CD4-positive, alpha-beta T cell treated with Interleukin-10 for 1 hour (primary cell): ENCODE data around the gene PIP4K2C.
"Not testable (repeated sequence)": the region's sequence is repeated elsewhere in the genome, so short reads cannot be mapped to it uniquely, and the experiment has no call there.

Experiments
- DNase-seq: peaks from one replicate; pipeline ENCODE4 v3.0.0-alpha.2; 2020

The PIP4K2C gene

GRCh38 chr12:57586128-57586527 lies 4.9 kb upstream of the PIP4K2C start:
- DNase-seq: no peak

GRCh38 chr12:57586832-57587429 lies 4.1 kb upstream of the PIP4K2C start:
- DNase-seq: no peak

DNA sequence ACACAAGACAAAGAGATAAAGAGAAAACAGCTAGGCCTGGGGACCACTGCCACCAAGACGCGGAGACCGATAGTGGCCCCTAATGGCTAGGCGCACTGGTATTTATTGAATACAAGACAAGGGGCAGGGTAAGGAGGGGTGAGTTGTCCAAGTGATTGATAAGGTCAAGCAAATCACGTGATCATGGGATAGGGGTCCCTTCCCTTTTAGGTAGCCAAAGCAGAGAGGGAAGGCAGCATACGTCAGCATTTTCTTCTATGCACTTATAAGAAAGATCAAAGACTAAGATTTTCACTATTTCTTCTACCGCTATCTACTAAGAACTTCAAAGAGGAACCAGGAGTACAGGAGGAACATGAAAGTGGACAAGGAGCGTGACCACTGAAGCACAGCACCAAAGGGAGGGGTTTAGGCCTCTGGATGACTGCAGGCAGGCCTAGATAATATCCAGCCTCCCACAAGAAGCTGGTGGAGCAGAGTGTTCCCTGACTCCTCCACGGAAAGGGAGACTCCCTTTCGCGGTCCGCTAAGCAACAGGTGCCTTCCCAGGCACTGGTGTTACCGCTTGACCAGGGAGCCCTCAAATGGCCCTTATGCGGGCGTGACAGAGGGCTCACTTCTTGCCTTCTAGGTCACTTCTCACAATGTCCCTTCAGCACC lies 1.9 kb upstream of the PIP4K2C start:
- DNase-seq: not testable (repeated sequence)

DNA sequence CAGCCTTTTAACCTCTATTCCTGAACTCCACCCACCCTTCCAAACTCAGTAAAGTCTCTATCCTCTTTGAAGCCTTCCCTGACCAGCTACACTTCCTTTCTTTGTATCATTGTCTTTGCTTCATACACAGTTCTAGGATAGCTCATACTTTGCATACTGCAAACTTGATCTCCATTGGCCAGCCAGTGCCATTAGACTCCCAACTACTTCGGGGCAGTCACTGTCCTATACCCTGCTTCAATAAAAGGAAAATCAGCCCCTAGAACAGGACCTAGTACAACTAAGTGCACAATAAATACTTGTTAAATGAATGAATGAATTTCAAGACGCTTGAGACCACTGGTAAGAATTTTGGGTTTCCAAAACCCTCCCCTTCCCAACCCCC lies 521 bp upstream of the PIP4K2C start:
- no peak for DNase-seq

DNA sequence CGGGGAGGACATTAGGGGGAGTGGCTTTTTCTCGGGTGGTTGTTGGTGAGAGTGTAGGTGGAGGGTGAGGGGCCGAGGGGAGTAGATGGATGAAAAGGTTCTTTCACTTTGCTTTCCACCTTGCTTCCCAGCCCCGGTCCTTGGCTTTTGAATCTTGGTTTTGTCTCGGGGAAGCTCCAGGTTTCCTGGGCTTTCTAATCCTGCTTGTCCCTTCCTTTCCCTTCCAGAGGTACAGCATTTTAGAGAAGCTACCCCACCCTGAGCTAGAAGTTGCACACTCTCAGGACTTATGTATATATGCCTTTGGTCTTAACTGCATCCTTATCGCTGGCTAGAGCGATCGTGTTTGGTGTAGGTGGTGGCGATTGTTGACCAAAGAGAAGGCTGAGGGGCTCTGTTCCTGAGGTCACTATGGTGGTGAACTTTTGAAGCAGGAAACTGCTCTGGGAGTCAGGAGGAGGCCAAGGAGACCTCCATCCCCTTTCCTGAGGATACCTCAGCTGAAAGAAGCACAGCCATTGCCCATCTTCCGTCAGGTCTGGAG lies 862 bp downstream of the PIP4K2C start:
- no peak for DNase-seq

- DNase-seq: no peak
Measured at GRCh38 chr12:57592551-57593165, 1.7 kb downstream of the PIP4K2C start.

- DNase-seq: no peak
Measured at GRCh38 chr12:57593187-57593586, 2.2 kb downstream of the PIP4K2C start.

DNA sequence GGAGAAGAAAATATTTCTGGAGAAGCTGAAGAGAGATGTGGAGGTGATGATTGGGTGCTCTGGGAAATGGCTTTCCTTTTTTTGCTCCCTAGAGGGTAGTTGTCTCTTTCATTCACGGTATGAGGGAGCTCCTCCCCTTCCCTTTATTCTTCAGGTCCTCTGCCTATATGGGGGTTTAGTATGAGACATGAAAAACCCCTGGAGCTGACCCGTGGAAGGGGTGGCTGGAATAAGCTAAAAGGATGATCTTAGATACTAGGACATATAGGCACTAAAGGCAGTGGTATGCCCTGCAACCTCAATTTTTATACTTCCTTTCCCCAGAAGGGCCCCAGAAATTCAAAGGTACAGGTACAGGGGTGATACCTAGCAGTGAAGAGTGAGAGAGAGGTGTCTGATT lies 9.4 kb downstream of the PIP4K2C start:
- no peak for DNase-seq

DNA sequence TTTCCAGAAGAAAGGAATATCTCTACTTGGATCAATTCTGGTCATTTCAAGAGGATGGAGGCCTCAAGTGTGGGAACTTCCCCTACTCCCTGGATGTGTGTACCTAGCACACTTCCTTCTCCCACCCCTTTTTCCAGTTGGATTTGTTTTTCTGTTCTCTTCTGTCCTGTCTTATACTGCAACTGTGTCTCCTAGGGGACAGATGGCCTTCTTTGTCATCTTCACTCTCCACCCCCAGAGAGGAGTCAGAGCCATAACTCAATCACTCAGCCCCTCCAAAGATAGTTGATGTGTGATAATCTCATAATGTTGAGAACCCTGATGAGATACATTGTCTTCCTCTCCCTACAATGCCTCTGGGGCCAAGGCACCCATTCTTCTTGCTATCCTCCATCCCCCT lies 11.6 kb downstream of the PIP4K2C start:
- DNase-seq: no peak

DNA sequence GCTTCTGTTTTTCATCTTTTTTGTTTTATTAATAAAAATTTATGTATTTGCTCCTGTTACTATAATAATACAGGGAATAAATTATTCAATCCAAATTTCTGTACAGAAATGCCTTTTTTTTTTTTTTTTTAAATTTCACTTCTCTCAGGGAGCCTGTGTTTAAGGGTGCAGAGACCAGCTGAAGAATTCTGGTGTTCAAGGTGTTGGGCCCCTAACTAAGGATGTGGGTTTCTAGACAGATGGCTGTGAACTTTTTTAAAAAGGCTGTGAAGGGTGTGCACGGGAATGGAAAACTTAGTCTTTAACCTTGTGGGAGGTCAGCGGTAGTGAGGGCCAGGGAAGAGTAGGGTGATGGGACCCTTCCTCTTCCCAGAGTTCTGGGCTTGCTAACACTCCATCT lies 12.3 kb downstream of the PIP4K2C start:
- DNase-seq: no peak

GRCh38 chr12:57603815-57604453 lies 12.9 kb downstream of the PIP4K2C start:
- DNase-seq: no peak

DNA sequence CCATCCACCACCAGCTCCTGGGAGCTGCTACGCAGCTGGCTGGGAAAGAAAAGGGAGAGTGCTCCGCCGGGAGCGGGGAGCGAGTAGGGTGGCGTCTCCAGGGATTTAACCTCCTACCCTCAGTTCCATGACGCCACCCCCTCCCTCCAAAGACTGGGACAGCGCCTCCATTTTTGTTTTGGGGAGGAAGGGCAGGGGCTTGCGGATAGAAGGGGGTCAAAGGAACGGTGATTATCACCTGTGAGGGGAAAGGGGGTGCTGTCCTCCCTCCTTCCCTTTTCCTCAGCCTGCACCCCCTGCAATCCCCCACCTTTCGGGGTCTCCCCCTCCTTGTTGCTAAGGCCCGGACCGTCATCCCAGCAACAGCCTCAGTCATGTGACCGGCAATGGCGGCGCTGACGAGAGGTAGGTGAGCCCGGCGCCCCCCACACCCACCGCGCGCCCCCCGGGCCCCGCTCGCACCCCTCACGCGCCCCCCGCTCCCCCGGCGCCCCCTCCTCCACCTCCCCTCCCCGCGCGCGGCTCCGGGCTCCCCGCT lies 13.5 kb downstream of the PIP4K2C start, which contains the start of gene DTX3:
Gene DTX3, plus strand, starts transcription at position 371 of the 538 bp plus-strand sequence. CDS start 1,694 bp downstream, outside the sequence.
- peak; percentile 48 for DNase-seq

DNA sequence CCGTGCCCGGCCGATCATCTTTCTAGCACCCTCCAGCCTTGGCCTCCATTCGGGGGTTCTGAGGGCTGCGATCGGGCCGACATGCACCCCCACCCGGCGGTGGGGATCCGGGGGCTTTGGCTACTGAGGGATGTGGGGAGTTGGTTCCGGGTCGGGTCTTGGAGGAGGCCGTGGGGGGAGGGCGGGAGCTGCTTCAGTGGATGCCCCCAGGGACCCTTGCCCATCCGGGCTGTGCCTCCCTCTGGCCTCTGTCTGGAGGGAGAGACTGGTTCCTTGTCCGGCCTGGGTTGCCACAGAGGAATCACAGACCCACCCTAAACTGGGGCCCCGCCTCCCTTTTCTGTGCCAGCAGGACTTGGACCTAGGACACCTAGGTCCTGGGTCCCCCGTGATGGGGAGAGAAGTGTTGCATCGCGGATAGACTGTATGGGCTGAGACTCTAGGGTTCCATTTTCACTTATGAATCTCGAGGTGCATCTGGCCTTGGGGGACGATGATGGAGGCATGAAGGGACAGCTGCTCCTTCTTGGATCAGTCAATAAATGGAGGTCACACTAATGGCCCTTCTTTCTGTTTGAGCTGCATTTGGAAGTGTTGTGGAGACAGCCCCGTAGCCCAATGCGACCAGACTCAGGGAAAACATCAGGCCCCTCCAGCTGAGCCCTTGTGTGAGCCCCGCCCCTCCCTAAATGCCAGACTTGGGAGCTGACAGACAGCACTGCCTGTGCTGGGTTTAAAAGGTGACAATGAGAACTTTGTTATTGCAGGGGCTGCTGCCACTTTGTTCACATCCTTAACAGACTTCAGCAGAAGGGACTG lies 14.2 kb downstream of the PIP4K2C start:
- DNase-seq: no peak

GRCh38 chr12:57605811-57606311 lies 14.9 kb downstream of the PIP4K2C start:
- no peak for DNase-seq

- no peak for DNase-seq
Measured at GRCh38 chr12:57606399-57606798, 15.4 kb downstream of the PIP4K2C start.

- no peak for DNase-seq
Measured at GRCh38 chr12:57606821-57607220, 15.8 kb downstream of the PIP4K2C start.

DNA sequence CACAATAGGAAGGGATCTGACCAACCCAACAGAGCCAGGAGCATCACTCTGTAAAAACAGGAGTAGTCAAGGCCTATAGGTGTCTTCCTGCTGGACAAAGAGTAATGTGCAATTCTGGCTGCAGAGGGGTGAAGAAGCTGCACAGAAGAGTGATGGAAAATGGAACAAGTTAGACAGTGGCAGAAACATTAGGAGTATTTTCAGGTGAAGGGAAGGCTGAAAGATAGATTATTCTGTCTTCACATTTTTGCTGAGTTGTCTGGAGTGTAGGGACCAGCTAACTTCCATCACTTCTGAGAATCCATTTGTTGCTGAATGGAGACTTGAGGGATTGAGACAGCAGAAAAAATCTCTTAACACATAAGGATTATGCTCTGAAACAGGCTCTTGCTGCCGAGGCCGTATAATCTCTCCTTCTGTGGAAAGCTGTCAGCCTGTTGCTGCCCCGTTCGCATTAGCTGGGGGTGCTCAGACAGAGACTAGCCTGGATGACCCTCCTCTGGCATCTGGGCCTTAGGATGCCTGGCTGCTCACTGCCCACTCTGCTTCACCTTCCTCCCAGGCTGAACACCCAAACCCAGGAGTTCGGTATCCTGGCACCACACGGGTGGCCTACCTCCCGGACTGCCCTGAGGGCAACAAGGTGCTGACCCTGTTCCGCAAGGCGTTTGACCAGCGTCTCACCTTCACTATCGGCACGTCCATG lies 17.1 kb downstream of the PIP4K2C start:
- no peak for DNase-seq

GRCh38 chr12:57609101-57609780 lies 18.2 kb downstream of the PIP4K2C start:
- no peak for DNase-seq

- DNase-seq: no peak
Measured at GRCh38 chr12:57609781-57610553, 19.0 kb downstream of the PIP4K2C start.

DNA sequence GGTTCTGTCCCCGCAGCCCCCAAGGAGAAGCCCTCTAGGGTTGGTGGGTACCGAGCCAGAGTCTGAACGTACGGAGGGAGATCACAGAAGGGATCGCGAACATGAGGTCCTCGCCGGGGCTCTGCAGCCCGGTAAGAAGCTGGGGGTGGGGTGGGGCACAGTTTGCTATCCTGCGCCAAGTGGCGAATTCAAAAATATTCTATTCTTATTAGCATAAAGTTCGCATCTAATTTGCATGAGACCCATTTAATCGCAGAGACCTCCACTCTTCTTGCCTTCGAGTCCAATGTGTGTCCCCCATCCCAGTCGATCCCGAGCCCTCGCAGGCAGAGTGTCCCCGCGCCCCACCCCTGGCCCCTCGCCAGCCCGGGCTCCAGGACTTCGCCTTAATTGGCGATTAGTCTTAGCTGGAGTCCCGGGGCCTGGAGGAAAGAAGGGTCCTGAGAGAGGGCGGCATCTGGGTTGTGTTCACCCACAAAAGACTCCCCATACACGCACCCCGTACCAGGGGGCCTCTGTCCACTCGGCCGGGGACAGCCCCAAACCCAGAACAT lies 19.6 kb downstream of the PIP4K2C start:
- DNase-seq: no peak
